ENCODE results near the gene GAL3ST3.

The GAL3ST3 gene

DNA sequence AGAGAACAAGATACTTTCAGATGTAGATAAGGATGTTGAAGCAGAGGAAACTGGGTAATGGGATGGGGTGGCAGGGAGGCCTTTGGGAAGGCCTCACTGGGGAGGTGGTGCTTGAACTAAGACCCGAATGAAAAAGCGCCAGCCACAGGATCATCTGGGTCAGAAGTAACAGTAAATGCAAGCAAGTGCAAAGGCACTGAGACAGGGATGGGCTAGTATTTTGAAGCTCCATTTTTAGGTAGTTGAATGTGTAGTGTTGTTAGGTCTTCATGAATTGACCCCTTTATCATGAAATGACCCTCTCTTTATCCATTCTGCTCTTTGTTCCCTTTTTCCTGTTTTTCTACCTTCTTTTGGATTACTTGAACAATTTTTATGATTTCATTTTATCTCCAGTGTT is 14.9 kb upstream of the GAL3ST3 start:
- DNase-seq (ENCODE audit: low read depth), result no peak
- TF ChIP-seq CTCF (IDR thresholded peaks at IDR 0.05; ENCODE audit: control insufficient read depth, insufficient read depth, low read depth, low read length, missing control alignments), result no peak
- H3K4me3 ChIP-seq (ENCODE audit: control insufficient read depth, low read depth, low read length), result no peak overlapping the region

- no peak overlapping the region for H3K4me3 ChIP-seq (ENCODE audit: control insufficient read depth, low read depth, low read length)
- no peak for DNase-seq (ENCODE audit: low read depth)
- TF ChIP-seq CTCF (IDR thresholded peaks at IDR 0.05; ENCODE audit: control insufficient read depth, insufficient read depth, low read depth, low read length, missing control alignments), result no peak
These were observed 13.4 kb upstream of the GAL3ST3 start for GRCh38 chr11:66062408-66062807.

GRCh38 chr11:66061268-66061667 is 12.3 kb upstream of the GAL3ST3 start:
- no peak for DNase-seq (ENCODE audit: low read depth)

DNA sequence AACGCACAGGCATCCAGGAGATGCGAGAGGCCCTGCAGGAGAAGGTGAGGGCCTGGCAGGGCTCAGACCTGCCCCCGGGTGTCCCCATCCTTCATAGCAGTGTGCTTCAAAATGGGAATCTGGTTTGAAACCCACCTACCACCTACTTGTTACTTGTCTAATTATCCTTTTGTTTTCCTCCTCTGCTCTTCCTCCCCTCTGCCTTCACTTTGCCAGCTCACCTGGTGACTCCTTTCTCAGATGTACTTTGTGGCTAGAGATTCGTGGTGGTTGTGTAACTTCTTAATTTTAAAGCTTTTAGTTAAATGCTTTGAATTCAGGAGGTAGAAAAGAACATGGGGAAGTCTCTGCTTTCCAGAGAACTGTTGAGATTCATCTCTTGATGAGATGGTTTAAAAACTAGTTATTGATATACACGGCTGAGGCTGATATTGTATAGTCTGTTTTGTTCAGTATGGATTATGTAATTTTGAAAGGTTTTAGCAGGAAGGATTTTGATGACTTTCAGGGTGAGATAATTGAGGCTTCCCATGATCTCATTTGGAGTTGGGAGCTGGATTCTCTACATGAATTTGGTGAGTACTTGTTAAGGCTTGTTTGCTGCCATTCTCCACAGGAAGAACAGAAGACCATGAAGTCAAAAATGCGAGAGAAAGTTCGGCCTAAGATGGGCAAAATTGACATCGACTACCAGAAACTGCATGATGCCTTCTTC is 11.2 kb upstream of the GAL3ST3 start:
- DNase-seq (ENCODE audit: low read depth), result no peak
- TF ChIP-seq CTCF (IDR thresholded peaks at IDR 0.05; ENCODE audit: control insufficient read depth, insufficient read depth, low read depth, low read length, missing control alignments), result no peak
- H3K4me3 ChIP-seq (ENCODE audit: control insufficient read depth, low read depth, low read length), result no peak overlapping the region

More at GRCh38 chr11:66061268-66061667, 12.3 kb upstream of the GAL3ST3 start:
- no peak overlapping the region for H3K4me3 ChIP-seq (ENCODE audit: control insufficient read depth, low read depth, low read length)
- no peak for TF ChIP-seq CTCF (IDR thresholded peaks at IDR 0.05; ENCODE audit: control insufficient read depth, insufficient read depth, low read depth, low read length, missing control alignments)

DNA sequence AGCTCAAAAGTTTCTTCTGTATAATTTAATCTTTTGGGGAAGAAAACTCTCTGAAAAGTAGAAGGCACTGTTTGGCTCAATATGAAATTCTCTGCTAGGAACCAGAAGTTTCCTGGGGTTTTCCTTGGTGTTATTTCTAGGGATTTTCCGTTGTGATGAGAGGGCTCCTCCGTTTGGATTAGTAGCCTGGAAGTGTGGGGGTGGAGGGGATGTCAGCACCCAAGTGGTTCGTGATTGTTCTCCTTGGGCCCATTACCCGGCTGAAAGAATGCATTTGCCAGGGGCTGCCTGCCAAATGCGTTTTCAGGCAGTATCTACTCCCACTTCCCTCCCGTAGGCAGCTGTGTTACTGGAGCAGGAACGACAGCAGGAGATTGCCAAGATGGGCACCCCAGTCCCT is 7.5 kb upstream of the GAL3ST3 start:
- H3K4me3 ChIP-seq (ENCODE audit: control insufficient read depth, low read depth, low read length), result no peak overlapping the region

GRCh38 chr11:66055021-66055420 is 6.1 kb upstream of the GAL3ST3 start:
- DNase-seq (ENCODE audit: low read depth), result no peak
- TF ChIP-seq CTCF (IDR thresholded peaks at IDR 0.05; ENCODE audit: control insufficient read depth, insufficient read depth, low read depth, low read length, missing control alignments), result no peak

More for the DNA sequence above, 7.5 kb upstream of the GAL3ST3 start:
- DNase-seq (ENCODE audit: low read depth), result no peak
- no peak for TF ChIP-seq CTCF (IDR thresholded peaks at IDR 0.05; ENCODE audit: control insufficient read depth, insufficient read depth, low read depth, low read length, missing control alignments)

More at GRCh38 chr11:66055021-66055420, 6.1 kb upstream of the GAL3ST3 start:
- H3K4me3 ChIP-seq (ENCODE audit: control insufficient read depth, low read depth, low read length), result no peak overlapping the region

Data from AG09309 (cell line).